Measurements from ENCODE around the gene FMOD. TPM values are rescaled to one million over a fixed set of nuclear protein-coding genes. Genes with fewer than 3 reads are reported as not detected.

Gene FMOD
- total and polyA plus RNA-seq, 2 donors (not counting 3 experiments of a cell fraction or from before 2014, with no cell fraction given) = 0.11 to 0.12 TPM

DNA sequence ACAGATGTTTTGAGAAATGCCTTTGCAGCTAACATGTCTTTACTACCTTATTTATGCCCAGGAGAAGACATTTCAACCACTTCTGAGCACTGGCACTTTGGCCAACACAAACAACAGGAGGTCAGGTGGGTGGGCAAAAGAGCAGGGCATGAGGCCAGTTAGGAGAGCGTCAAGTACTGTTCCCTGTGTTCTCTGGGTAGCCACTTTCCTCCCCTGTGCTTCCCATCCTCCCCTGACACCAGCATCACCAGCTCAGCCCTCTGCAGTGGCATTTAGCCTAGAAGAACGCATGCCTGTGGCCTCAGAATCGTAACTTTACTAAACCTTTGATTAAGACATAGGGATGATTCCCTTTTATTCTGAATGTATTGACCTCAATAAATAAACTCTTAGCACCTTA is 27.3 kb downstream of the FMOD start:
- no peak for FAIRE-seq
- Histone ChIP-seq H4K20me1 (replicated peaks; ENCODE audit: control insufficient read depth, extremely low read depth, insufficient read depth, low read length) (no peaks in the 10 kb centered on the region), H3K4me3 (replicated peaks in 1 of 3; ENCODE audit: insufficient read depth in 1 of 3, low read depth in 1 of 3, low read length in 3 of 3) (no peak overlapping the region), H2AFZ (ENCODE audit: low read depth, low read length) (no peak overlapping the region), H3K9me1 (replicated peaks; ENCODE audit: control insufficient read depth, extremely low read depth, insufficient read depth, low read length) (no peaks in the 10 kb centered on the region), H3K27me3 (ENCODE audit: control insufficient read depth in 2 of 2, insufficient read depth in 2 of 2, low read length in 2 of 2) (peaks cover 3 to 23% of the 10 kb centered on the region in 2 experiments), H3K4me2 (ENCODE audit: insufficient read depth, low read length) (no peak overlapping the region), H3K79me2 (ENCODE audit: control insufficient read depth, insufficient read depth, low read length) (no peaks in the 10 kb centered on the region), H3K36me3 (ENCODE audit: control insufficient read depth in 2 of 2, extremely low read depth in 1 of 2, insufficient read depth in 2 of 2, low read length in 2 of 2) (no peaks in the 10 kb centered on the region), H3K9ac (replicated peaks; ENCODE audit: extremely low read depth, insufficient read depth, low read length) (no peak overlapping the region), H3K4me1 (ENCODE audit: control insufficient read depth, extremely low read depth, insufficient read depth, low read length) (peaks cover 31% of the 10 kb centered on the region), H3K27ac (ENCODE audit: insufficient read depth, low read depth, low read length) (no peak overlapping the region), H3K9me3 (replicated peaks; ENCODE audit: control insufficient read depth, insufficient read depth, low read length) (no peaks in the 10 kb centered on the region)
- no TSS peak for BruUV-seq (replicated peaks)
- no peak for TF ChIP-seq GATA2 (IDR thresholded peaks at IDR 0.05; ENCODE audit: insufficient read depth, insufficient read length, low read depth, low read length)
- no peak for TF ChIP-seq EZH2 (IDR thresholded peaks at IDR 0.05; ENCODE audit: borderline replicate concordance, low read depth, low read length, severe bottlenecking)
- no peak for TF ChIP-seq CTCF (IDR thresholded peaks at IDR 0.05; ENCODE audit: extremely low read depth in 1 of 2, insufficient read depth in 1 of 2, low read depth in 1 of 2, low read length in 2 of 2)
- TF ChIP-seq POLR2AphosphoS5 (IDR thresholded peaks at IDR 0.05; ENCODE audit: insufficient read depth, low read depth, low read length) = no peak
- no peak for TF ChIP-seq POLR2A (IDR thresholded peaks at IDR 0.05; ENCODE audit: low read depth, low read length)
- no peak for TF ChIP-seq JUN (IDR thresholded peaks at IDR 0.05; ENCODE audit: borderline replicate concordance, insufficient read depth, insufficient read length, low read depth)
- no peak for TF ChIP-seq FOS (IDR thresholded peaks at IDR 0.05; ENCODE audit: borderline replicate concordance, insufficient read depth, low read length)
- TF ChIP-seq MYC (IDR thresholded peaks at IDR 0.05; ENCODE audit: low read depth, low read length) = no peak
- TF ChIP-seq MAX (IDR thresholded peaks at IDR 0.05; ENCODE audit: insufficient read depth, insufficient read length) = no peak
- intact Hi-C loops (cut with micrococcal nuclease) = loop anchor here (10.0 kb wide), 1 partner anchor 289 kb away; no protein-coding TSS in a partner anchor
- no peak for DNase-seq (ENCODE audit: low read depth, low spot score)
- POLR2A ChIA-PET = interaction anchor here (8.6 kb wide), 1 partner anchor 17 kb away, joined by 115 read pairs; the partner anchor contains the start of gene BTG2
- CTCF ChIA-PET = interaction anchor here (4.7 to 30.6 kb wide), 3 partner anchors 14 to 51 kb away, joined by 60 to 1014 read pairs (median 81); no protein-coding TSS in a partner anchor
- dilution Hi-C loops (cut with MboI; ENCODE audit: extremely low pct_ligation_motif_present, low sequenced_read_pairs) = no loop called here
